ENCODE data around the gene MFRP.

The MFRP gene

GRCh38 chr11:119351232-119351631 is 4.7 kb upstream of the MFRP start:
- no peak overlapping the region for H3K4me3 ChIP-seq (ENCODE audit: low read depth, low read length)
- TF ChIP-seq MAX (IDR thresholded peaks at IDR 0.05; ENCODE audit: low read depth, low read length) = no peak
- TF ChIP-seq MYC (IDR thresholded peaks at IDR 0.05; ENCODE audit: low read depth, low read length) = no peak
- no peak for TF ChIP-seq CTCF (IDR thresholded peaks at IDR 0.05; ENCODE audit: low read depth, low read length)
- no peak for TF ChIP-seq POLR2A (IDR thresholded peaks at IDR 0.05; ENCODE audit: extremely low read depth, insufficient read length)
- no peak for DNase-seq (ENCODE audit: low read depth)

GRCh38 chr11:119350302-119350701 is 3.8 kb upstream of the MFRP start:
- no peak overlapping the region for H3K4me3 ChIP-seq (ENCODE audit: low read depth, low read length)
- no peak for DNase-seq (ENCODE audit: low read depth)
- no peak for TF ChIP-seq MYC (IDR thresholded peaks at IDR 0.05; ENCODE audit: low read depth, low read length)
- no peak for TF ChIP-seq MAX (IDR thresholded peaks at IDR 0.05; ENCODE audit: low read depth, low read length)
- no peak for TF ChIP-seq CTCF (IDR thresholded peaks at IDR 0.05; ENCODE audit: low read depth, low read length)
- TF ChIP-seq POLR2A (IDR thresholded peaks at IDR 0.05; ENCODE audit: extremely low read depth, insufficient read length) = no peak

- TF ChIP-seq MYC (IDR thresholded peaks at IDR 0.05; ENCODE audit: low read depth, low read length) (no peak), POLR2A (IDR thresholded peaks at IDR 0.05; ENCODE audit: extremely low read depth, insufficient read length) (no peak), MAX (IDR thresholded peaks at IDR 0.05; ENCODE audit: low read depth, low read length) (no peak), CTCF (IDR thresholded peaks at IDR 0.05; ENCODE audit: low read depth, low read length) (no peak)
- DNase-seq (ENCODE audit: low read depth) = no peak
- no peak overlapping the region for H3K4me3 ChIP-seq (ENCODE audit: low read depth, low read length)
Observed at GRCh38 chr11:119347940-119348605, 1.6 kb upstream of the MFRP start.

- no peak overlapping the region for H3K4me3 ChIP-seq (ENCODE audit: low read depth, low read length)
- no peak for TF ChIP-seq MYC (IDR thresholded peaks at IDR 0.05; ENCODE audit: low read depth, low read length)
- no peak for TF ChIP-seq MAX (IDR thresholded peaks at IDR 0.05; ENCODE audit: low read depth, low read length)
- TF ChIP-seq CTCF (IDR thresholded peaks at IDR 0.05; ENCODE audit: low read depth, low read length) = no peak
- no peak for TF ChIP-seq POLR2A (IDR thresholded peaks at IDR 0.05; ENCODE audit: extremely low read depth, insufficient read length)
- DNase-seq (ENCODE audit: low read depth) = no peak
Observed at GRCh38 chr11:119347242-119347641, 737 bp upstream of the MFRP start.

GRCh38 chr11:119345685-119346084 is 820 bp downstream of the MFRP start:
- TF ChIP-seq CTCF (IDR thresholded peaks at IDR 0.05; ENCODE audit: low read depth, low read length) (no peak), MYC (IDR thresholded peaks at IDR 0.05; ENCODE audit: low read depth, low read length) (no peak), POLR2A (IDR thresholded peaks at IDR 0.05; ENCODE audit: extremely low read depth, insufficient read length) (no peak), MAX (IDR thresholded peaks at IDR 0.05; ENCODE audit: low read depth, low read length) (no peak)
- no peak for DNase-seq (ENCODE audit: low read depth)
- no peak overlapping the region for H3K4me3 ChIP-seq (ENCODE audit: low read depth, low read length)

Measured in NB4 (cell line).